Measurements from ENCODE around the gene RPRD1A. TPM values are rescaled to one million over a fixed set of nuclear protein-coding genes. Genes with fewer than 3 reads are reported as not detected.

RPRD1A gene
- total and polyA plus RNA-seq, 9 of the 15 experiments (the other 6 are each of a cell fraction or from before 2014, with no cell fraction given): 30.2 to 142 (median 66.0) TPM

DNA sequence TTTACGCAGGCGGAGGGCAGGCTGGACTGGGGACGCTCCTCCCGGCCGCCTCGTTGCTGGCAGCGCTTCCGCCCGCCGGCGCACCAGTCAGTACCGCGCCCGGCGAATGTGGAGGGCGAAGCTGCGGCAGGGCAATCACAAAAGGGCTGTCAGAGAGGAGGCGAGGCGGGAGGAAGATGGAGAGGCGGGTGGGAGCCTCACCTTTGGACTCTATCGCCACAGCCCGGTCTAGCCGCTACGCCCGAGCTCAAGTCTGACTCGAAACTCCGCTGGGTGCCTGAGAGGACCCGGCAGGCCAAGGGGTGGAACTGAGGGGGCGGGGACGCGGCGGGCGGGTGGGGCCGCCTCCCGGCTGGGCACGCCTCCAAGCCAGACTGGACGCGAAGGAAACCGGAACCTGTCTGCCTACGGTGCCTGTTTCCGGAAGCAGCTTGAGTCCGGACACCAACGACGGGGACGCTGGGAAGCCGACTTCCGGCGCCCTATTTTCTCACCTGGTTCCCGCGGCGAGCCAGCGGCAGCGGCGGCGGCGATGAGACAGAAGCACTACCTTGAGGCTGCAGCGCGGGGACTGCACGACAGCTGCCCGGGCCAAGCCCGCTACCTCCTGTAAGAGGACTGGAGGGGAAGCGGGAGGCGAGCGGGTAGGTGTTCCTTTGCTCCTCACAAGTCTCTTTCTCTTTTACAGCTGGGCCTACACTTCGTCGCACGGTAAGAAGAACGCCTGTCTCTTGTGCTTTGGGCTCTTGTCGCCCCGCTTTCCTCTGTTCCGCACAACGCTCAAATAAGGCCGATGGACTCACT lies 95.0 kb downstream of the RPRD1A start, which contains the start of gene RMP24 (continued):
- TF ChIP-seq ZNF239 (CRISPR knock-in tag; IDR thresholded peaks at IDR 0.05): no peak
- TF ChIP-seq ZNF146 (CRISPR knock-in tag; IDR thresholded peaks at IDR 0.05; ENCODE audit: unreplicated experiment): peak; percentile 22
- TF ChIP-seq PTTG1 (tag; IDR thresholded peaks at IDR 0.05; ENCODE audit: low read depth): no peak
- TF ChIP-seq ZNF12 (CRISPR knock-in tag; IDR thresholded peaks at IDR 0.05): no peak
- 0 out of 2 replicates have a peak, but pooled peaks have one; percentile 17 for TF ChIP-seq LCOR (CRISPR knock-in tag; IDR thresholded peaks at IDR 0.05)
- peak; percentile 83; the same call in 1 of the 2 replicates for TF ChIP-seq CTBP1 (IDR thresholded peaks at IDR 0.05; ENCODE audit: borderline replicate concordance)
- peak; percentile 84 for TF ChIP-seq MYC (IDR thresholded peaks at IDR 0.05; ENCODE audit: low read depth, low read length)
- TF ChIP-seq MYC (CRISPR knock-in tag; IDR thresholded peaks at IDR 0.05; ENCODE audit: borderline replicate concordance, low read depth): peak; percentile 13; the same call in 1 of the 2 replicates
- TF ChIP-seq ZSCAN29 (IDR thresholded peaks at IDR 0.05): peak; percentile 78
- TF ChIP-seq IRF2 (CRISPR knock-in tag; IDR thresholded peaks at IDR 0.05): 0 out of 2 replicates have a peak, but pooled peaks have one; percentile 28
- no peak for TF ChIP-seq ZNF644 (tag; IDR thresholded peaks at IDR 0.05; ENCODE audit: low read depth)
- TF ChIP-seq NFE2 (IDR thresholded peaks at IDR 0.05; ENCODE audit: low read depth): no peak
- peak; percentile 79 for TF ChIP-seq ETV1 (tag; conservative IDR thresholded peaks at IDR 0.05; ENCODE audit: low read depth)
- TF ChIP-seq TCF3 (CRISPR knock-in tag; IDR thresholded peaks at IDR 0.05): 0 out of 2 replicates have a peak, but pooled peaks have one; percentile 33
- TF ChIP-seq L3MBTL2 (IDR thresholded peaks at IDR 0.05): peak; percentile 74
- TF ChIP-seq ZNF444 (CRISPR knock-in tag; IDR thresholded peaks at IDR 0.05): no peak
- TF ChIP-seq PHF8 (IDR thresholded peaks at IDR 0.05; ENCODE audit: borderline replicate concordance, low read length): peak; percentile 99
- TF ChIP-seq NFATC3 (IDR thresholded peaks at IDR 0.05): no peak
- TF ChIP-seq HDAC6 (IDR thresholded peaks at IDR 0.05; ENCODE audit: low read depth, low read length): no peak
- no peak for TF ChIP-seq FIP1L1 (IDR thresholded peaks at IDR 0.05; ENCODE audit: low read depth, low read length, poor library complexity, severe bottlenecking)
- TF ChIP-seq, protein P1, sequence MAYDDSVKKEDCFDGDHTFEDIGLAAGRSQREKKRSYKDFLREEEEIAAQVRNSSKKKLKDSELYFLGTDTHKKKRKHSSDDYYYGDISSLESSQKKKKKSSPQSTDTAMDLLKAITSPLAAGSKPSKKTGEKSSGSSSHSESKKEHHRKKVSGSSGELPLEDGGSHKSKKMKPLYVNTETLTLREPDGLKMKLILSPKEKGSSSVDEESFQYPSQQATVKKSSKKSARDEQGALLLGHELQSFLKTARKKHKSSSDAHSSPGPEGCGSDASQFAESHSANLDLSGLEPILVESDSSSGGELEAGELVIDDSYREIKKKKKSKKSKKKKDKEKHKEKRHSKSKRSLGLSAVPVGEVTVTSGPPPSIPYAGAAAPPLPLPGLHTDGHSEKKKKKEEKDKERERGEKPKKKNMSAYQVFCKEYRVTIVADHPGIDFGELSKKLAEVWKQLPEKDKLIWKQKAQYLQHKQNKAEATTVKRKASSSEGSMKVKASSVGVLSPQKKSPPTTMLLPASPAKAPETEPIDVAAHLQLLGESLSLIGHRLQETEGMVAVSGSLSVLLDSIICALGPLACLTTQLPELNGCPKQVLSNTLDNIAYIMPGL (CRISPR knock-in tag; IDR thresholded peaks at IDR 0.05): peak; percentile 42; the same call in 1 of the 2 replicates
- TF ChIP-seq ETS2 (tag; IDR thresholded peaks at IDR 0.05; ENCODE audit: borderline replicate concordance, poor library complexity, severe bottlenecking): no peak
- TF ChIP-seq, protein P2, sequence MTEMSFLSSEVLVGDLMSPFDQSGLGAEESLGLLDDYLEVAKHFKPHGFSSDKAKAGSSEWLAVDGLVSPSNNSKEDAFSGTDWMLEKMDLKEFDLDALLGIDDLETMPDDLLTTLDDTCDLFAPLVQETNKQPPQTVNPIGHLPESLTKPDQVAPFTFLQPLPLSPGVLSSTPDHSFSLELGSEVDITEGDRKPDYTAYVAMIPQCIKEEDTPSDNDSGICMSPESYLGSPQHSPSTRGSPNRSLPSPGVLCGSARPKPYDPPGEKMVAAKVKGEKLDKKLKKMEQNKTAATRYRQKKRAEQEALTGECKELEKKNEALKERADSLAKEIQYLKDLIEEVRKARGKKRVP (CRISPR knock-in tag; IDR thresholded peaks at IDR 0.05): no peak
- no peak for TF ChIP-seq ZNF695 (CRISPR knock-in tag; IDR thresholded peaks at IDR 0.05)
- TF ChIP-seq CBFA2T3 (IDR thresholded peaks at IDR 0.05): no peak
- TF ChIP-seq ZNF24 (IDR thresholded peaks at IDR 0.05): peak; percentile 24; the same call in 1 of the 2 replicates
- no peak for TF ChIP-seq KLF1 (tag; IDR thresholded peaks at IDR 0.05)
- TF ChIP-seq SUPT5H (IDR thresholded peaks at IDR 0.05): peak; percentile 90
- no peak; the same call in 1 of the 2 replicates for TF ChIP-seq ZNF316 (IDR thresholded peaks at IDR 0.05)
- TF ChIP-seq CAMTA2 (CRISPR knock-in tag; conservative IDR thresholded peaks at IDR 0.05): no peak
